ENCODE measurements around the gene GPATCH8.

Gene GPATCH8

GRCh38 chr17:44536090-44536953, 33.1 kb upstream of the GPATCH8 start:
- peak overlapping the region; percentile 33 for H3K4me2 ChIP-seq (ENCODE audit: low read depth, low read length, poor library complexity, severe bottlenecking)
- H4K20me1 ChIP-seq (ENCODE audit: insufficient read depth, low read length, poor library complexity, severe bottlenecking) = no peaks in the 10 kb centered on the region
- H3K9ac ChIP-seq (ENCODE audit: low read depth, low read length, poor library complexity, severe bottlenecking) = peak overlapping the region; percentile 64
- no peak overlapping the region for H3K4me3 ChIP-seq (ENCODE audit: low read length, poor library complexity, severe bottlenecking)
- H3K36me3 ChIP-seq (ENCODE audit: insufficient read depth, low read length) = no peaks in the 10 kb centered on the region
- no peaks in the 10 kb centered on the region for H3F3A ChIP-seq (ENCODE audit: low read depth)
- H3K79me2 ChIP-seq (ENCODE audit: insufficient read depth, low read length) = no peaks in the 10 kb centered on the region
- H3K9me3 ChIP-seq (ENCODE audit: insufficient read depth, low read depth, low read length) = no peaks in the 10 kb centered on the region
- no peaks in the 10 kb centered on the region for H3K27me3 ChIP-seq (ENCODE audit: insufficient read depth, low read length, poor library complexity, severe bottlenecking)
- TF ChIP-seq EZH2phosphoT487 (IDR thresholded peaks at IDR 0.05; ENCODE audit: borderline replicate concordance) (no peak), CTCF (conservative IDR thresholded peaks at IDR 0.05; ENCODE audit: low read length) (no peak)
- H3K4me1 ChIP-seq (ENCODE audit: insufficient read depth, low read length, poor library complexity, severe bottlenecking) = peaks cover 26% of the 10 kb centered on the region
- H2AFZ ChIP-seq (ENCODE audit: low read length) = peak overlapping the region; percentile 85
- H3K9me2 ChIP-seq (replicated peaks; ENCODE audit: low read depth, low read length) = no peaks in the 10 kb centered on the region

GRCh38 chr17:44533533-44534246, 30.5 kb upstream of the GPATCH8 start:
- no peak overlapping the region for H3K4me3 ChIP-seq (ENCODE audit: low read length, poor library complexity, severe bottlenecking)
- H3F3A ChIP-seq (ENCODE audit: low read depth) = no peaks in the 10 kb centered on the region
- H3K9me3 ChIP-seq (ENCODE audit: insufficient read depth, low read depth, low read length) = no peaks in the 10 kb centered on the region
- H3K4me2 ChIP-seq (ENCODE audit: low read depth, low read length, poor library complexity, severe bottlenecking) = peak overlapping the region; percentile 2
- H3K27me3 ChIP-seq (ENCODE audit: insufficient read depth, low read length, poor library complexity, severe bottlenecking) = no peaks in the 10 kb centered on the region
- no peaks in the 10 kb centered on the region for H3K79me2 ChIP-seq (ENCODE audit: insufficient read depth, low read length)
- TF ChIP-seq CTCF (conservative IDR thresholded peaks at IDR 0.05; ENCODE audit: low read length) (peak; percentile 96), EZH2phosphoT487 (IDR thresholded peaks at IDR 0.05; ENCODE audit: borderline replicate concordance) (no peak)
- peak overlapping the region; percentile 29 for H3K9ac ChIP-seq (ENCODE audit: low read depth, low read length, poor library complexity, severe bottlenecking)
- H3K36me3 ChIP-seq (ENCODE audit: insufficient read depth, low read length) = no peaks in the 10 kb centered on the region
- H4K20me1 ChIP-seq (ENCODE audit: insufficient read depth, low read length, poor library complexity, severe bottlenecking) = no peaks in the 10 kb centered on the region
- no peaks in the 10 kb centered on the region for H3K9me2 ChIP-seq (replicated peaks; ENCODE audit: low read depth, low read length)
- H3K4me1 ChIP-seq (ENCODE audit: insufficient read depth, low read length, poor library complexity, severe bottlenecking) = peaks cover 12% of the 10 kb centered on the region
- peak overlapping the region; percentile 89 for H2AFZ ChIP-seq (ENCODE audit: low read length)

GRCh38 chr17:44530896-44531418, 27.8 kb upstream of the GPATCH8 start:
- H3K4me2 ChIP-seq (ENCODE audit: low read depth, low read length, poor library complexity, severe bottlenecking) = no peak overlapping the region
- H3K4me1 ChIP-seq (ENCODE audit: insufficient read depth, low read length, poor library complexity, severe bottlenecking) = peaks cover 2% of the 10 kb centered on the region
- no peaks in the 10 kb centered on the region for H4K20me1 ChIP-seq (ENCODE audit: insufficient read depth, low read length, poor library complexity, severe bottlenecking)
- TF ChIP-seq CTCF (conservative IDR thresholded peaks at IDR 0.05; ENCODE audit: low read length) = no peak
- H3K9me3 ChIP-seq (ENCODE audit: insufficient read depth, low read depth, low read length) = no peaks in the 10 kb centered on the region
- no peaks in the 10 kb centered on the region for H3K27me3 ChIP-seq (ENCODE audit: insufficient read depth, low read length, poor library complexity, severe bottlenecking)
- no peaks in the 10 kb centered on the region for H3K9me2 ChIP-seq (replicated peaks; ENCODE audit: low read depth, low read length)
- H3K79me2 ChIP-seq (ENCODE audit: insufficient read depth, low read length) = no peaks in the 10 kb centered on the region
- no peak overlapping the region for H3K9ac ChIP-seq (ENCODE audit: low read depth, low read length, poor library complexity, severe bottlenecking)
- H3K4me3 ChIP-seq (ENCODE audit: low read length, poor library complexity, severe bottlenecking) = no peak overlapping the region
- H2AFZ ChIP-seq (ENCODE audit: low read length) = no peak overlapping the region
- no peaks in the 10 kb centered on the region for H3F3A ChIP-seq (ENCODE audit: low read depth)
- H3K36me3 ChIP-seq (ENCODE audit: insufficient read depth, low read length) = no peaks in the 10 kb centered on the region
